Astrocyte (in vitro differentiated cells and primary cell): ENCODE results near the gene SMTN.
"Not testable (repeated sequence)": the region's sequence is repeated elsewhere in the genome, so short reads cannot be mapped to it uniquely, and the experiment has no call there.

Experiments
- EZH2 ChIP-seq: IDR thresholded peaks from 2 replicates; pipeline ENCODE4 v1.6.1; 2012; ENCODE audit warnings: mild to moderate bottlenecking, low read length, inconsistent platforms; ENCODE audit not compliant: insufficient read depth
- TF ChIP-seq, protein P1 (sequence below): IDR thresholded peaks from 2 replicates; pipeline ENCODE4 v1.5.1; 2011; ENCODE audit warnings: low read depth, mild to moderate bottlenecking, inconsistent platforms, low read length, moderate library complexity; ENCODE audit not compliant: insufficient read depth

GRCh38 chr22:31078389-31078788 lies 2.7 kb upstream of the SMTN start:
- TF ChIP-seq, protein P1, sequence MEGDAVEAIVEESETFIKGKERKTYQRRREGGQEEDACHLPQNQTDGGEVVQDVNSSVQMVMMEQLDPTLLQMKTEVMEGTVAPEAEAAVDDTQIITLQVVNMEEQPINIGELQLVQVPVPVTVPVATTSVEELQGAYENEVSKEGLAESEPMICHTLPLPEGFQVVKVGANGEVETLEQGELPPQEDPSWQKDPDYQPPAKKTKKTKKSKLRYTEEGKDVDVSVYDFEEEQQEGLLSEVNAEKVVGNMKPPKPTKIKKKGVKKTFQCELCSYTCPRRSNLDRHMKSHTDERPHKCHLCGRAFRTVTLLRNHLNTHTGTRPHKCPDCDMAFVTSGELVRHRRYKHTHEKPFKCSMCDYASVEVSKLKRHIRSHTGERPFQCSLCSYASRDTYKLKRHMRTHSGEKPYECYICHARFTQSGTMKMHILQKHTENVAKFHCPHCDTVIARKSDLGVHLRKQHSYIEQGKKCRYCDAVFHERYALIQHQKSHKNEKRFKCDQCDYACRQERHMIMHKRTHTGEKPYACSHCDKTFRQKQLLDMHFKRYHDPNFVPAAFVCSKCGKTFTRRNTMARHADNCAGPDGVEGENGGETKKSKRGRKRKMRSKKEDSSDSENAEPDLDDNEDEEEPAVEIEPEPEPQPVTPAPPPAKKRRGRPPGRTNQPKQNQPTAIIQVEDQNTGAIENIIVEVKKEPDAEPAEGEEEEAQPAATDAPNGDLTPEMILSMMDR: not testable (repeated sequence)
- not testable (repeated sequence) for TF ChIP-seq EZH2
